Suprapubic skin (tissue), 4 donors: Measurements from ENCODE around the gene PLSCR2. TPM values are rescaled to one million over a fixed set of nuclear protein-coding genes. Genes with fewer than 3 reads are reported as not detected.

Experiments used
- DNase-seq, 2 donors: peaks; one replicate each; pipeline ENCODE4 v3.0.0-alpha.2; 2019; ENCODE audit warnings: low spot score in 2 of 2
- H3K27ac ChIP-seq: fragments of 200-600 bp; sonication (generic); one replicate; pipeline ENCODE4 v1.5.1; 2019
- H3K27me3 ChIP-seq: fragments of 200-600 bp; sonication (generic); one replicate; pipeline ENCODE4 v1.5.1; 2019
- H3K36me3 ChIP-seq: fragments of 200-600 bp; sonication (generic); one replicate; pipeline ENCODE4 v1.5.1; 2019
- H3K4me1 ChIP-seq: fragments of 200-600 bp; sonication (generic); one replicate; pipeline ENCODE4 v1.5.1; 2019
- H3K4me3 ChIP-seq: fragments of 200-600 bp; sonication (generic); one replicate; pipeline ENCODE4 v1.5.1; 2019; ENCODE audit warnings: mild to moderate bottlenecking
- H3K9me3 ChIP-seq: fragments of 200-600 bp; sonication (generic); one replicate; pipeline ENCODE4 v1.5.1; 2019
- EP300 ChIP-seq: sonication (generic); formaldehyde crosslinking; IDR thresholded peaks from one replicate; pipeline ENCODE4 v1.6.1; 2017; ENCODE audit warnings: antibody characterized with exemption
- POLR2A ChIP-seq, 2 donors: fragments of 450-650 bp; IDR thresholded peaks; one replicate each; pipeline ENCODE4 v1.6.1; 2017; ENCODE audit warnings: antibody characterized with exemption in 2 of 2, mild to moderate bottlenecking in 2 of 2, moderate library complexity in 2 of 2
- POLR2AphosphoS5 ChIP-seq, 3 donors: sonication (generic); formaldehyde crosslinking; IDR thresholded peaks; one replicate each; pipeline ENCODE4 v1.6.1; 2017; ENCODE audit warnings: antibody characterized with exemption in 3 of 3
- WGBS: methylation state at CpG from one replicate; pipeline ENCODE4 v1.1.5; 2018; 5-methylcytosine and 5-hydroxymethylcytosine counted together
- total RNA-seq, 4 donors: library from RNA; depleted of rRNA; stranded (reverse); fragments of >200 nt; gene quantifications; one replicate each; pipeline ENCODE4 v1.1.0, GENCODE V29; 2016
- TF ChIP-seq, protein P1 (sequence below), 2 donors: fragments of 200-600 bp in 1 of 2; fragments of 450-650 bp in 1 of 2; sonication (generic) in 1 of 2; IDR thresholded peaks; one replicate each; pipeline ENCODE4 v1.5.1; 2016 to 2019; ENCODE audit warnings: antibody characterized with exemption in 2 of 2, mild to moderate bottlenecking in 1 of 2, moderate library complexity in 1 of 2

The PLSCR2 gene
- total RNA-seq, 4 donors from 2014 or later: not detected

DNA sequence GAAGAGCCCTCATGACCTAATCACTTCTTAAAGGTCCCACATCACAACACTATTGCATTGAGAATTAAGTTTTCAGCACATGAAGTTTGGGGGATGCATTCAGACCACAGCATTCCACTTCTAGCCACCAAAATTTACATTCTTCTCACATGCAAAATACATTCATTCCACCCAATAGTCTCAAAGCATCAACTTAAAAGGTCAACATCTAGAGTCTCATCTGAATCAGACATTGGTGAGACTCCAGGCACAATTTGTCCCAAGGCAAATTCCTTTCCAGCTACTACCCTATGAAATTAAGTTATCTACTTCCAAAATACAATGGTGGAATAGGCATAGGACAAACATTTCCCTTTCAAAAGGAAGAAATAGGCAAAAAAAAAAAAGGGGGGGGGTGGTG is 64.9 kb downstream of the PLSCR2 start:
- Histone ChIP-seq H3K4me1 (no peaks in the 10 kb centered on the region), H3K9me3 (no peaks in the 10 kb centered on the region), H3K4me3 (no peak overlapping the region), H3K36me3 (no peaks in the 10 kb centered on the region), H3K27me3 (no peaks in the 10 kb centered on the region), H3K27ac (no peak overlapping the region)
- no peak for DNase-seq
- TF ChIP-seq POLR2A (IDR thresholded peaks at IDR 0.05) (no peak), POLR2AphosphoS5 (IDR thresholded peaks at IDR 0.05) (no peak), EP300 (no peak)
- TF ChIP-seq, protein P1, sequence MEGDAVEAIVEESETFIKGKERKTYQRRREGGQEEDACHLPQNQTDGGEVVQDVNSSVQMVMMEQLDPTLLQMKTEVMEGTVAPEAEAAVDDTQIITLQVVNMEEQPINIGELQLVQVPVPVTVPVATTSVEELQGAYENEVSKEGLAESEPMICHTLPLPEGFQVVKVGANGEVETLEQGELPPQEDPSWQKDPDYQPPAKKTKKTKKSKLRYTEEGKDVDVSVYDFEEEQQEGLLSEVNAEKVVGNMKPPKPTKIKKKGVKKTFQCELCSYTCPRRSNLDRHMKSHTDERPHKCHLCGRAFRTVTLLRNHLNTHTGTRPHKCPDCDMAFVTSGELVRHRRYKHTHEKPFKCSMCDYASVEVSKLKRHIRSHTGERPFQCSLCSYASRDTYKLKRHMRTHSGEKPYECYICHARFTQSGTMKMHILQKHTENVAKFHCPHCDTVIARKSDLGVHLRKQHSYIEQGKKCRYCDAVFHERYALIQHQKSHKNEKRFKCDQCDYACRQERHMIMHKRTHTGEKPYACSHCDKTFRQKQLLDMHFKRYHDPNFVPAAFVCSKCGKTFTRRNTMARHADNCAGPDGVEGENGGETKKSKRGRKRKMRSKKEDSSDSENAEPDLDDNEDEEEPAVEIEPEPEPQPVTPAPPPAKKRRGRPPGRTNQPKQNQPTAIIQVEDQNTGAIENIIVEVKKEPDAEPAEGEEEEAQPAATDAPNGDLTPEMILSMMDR (IDR thresholded peaks at IDR 0.05): no peak

DNA sequence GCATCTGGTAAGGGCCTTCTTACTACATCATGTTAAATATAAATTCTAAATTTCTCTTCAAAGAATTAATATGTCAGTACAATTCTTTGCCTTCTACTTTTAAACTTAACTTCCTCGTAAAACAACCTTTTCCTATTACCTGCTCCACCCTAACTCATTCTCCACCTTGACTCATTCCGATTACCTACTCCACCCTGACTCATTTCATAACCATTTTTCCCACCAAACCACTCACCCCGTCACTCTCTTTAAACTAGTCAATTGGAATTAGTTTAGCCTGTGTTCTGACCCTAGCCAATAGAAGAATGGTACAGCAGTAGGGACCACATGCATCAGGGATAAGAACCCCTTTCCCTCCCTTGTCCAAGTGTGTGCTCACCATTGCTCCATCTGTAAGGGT is 65.6 kb downstream of the PLSCR2 start:
- no peak overlapping the region for H3K4me3 ChIP-seq

DNA sequence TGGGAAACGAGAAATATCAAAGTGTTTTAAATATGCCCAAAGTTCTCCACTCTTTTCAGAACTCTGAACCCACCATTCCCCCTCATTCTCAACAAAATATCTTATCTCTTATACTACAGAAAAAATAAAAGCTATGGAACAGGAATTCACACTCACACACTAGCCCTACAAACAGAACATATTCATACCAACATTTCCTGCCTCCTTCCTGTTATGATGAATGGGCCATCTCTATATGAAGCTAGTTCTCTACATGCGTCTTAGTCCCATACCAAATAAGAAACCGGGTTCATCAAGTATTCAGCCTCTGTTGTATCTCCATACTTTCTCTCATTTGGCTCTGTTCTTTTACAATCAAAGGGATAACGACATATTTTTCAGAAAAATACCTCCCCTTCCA is 72.6 kb downstream of the PLSCR2 start:
- no peaks in the 10 kb centered on the region for H3K4me1 ChIP-seq
- no peak for DNase-seq
- TF ChIP-seq POLR2AphosphoS5 (IDR thresholded peaks at IDR 0.05): no peak
- TF ChIP-seq, protein P1 (IDR thresholded peaks at IDR 0.05): no peak
- 87% methylated on average over 4 of the region's 4 CpGs for WGBS
- no peak overlapping the region for H3K4me3 ChIP-seq
- no peaks in the 10 kb centered on the region for H3K27me3 ChIP-seq
- H3K9me3 ChIP-seq: no peaks in the 10 kb centered on the region
- no peaks in the 10 kb centered on the region for H3K36me3 ChIP-seq
- no peak overlapping the region for H3K27ac ChIP-seq

More for the DNA sequence above, 65.6 kb downstream of the PLSCR2 start:
- H3K27ac ChIP-seq: no peak overlapping the region
- H3K9me3 ChIP-seq: no peaks in the 10 kb centered on the region
- H3K4me1 ChIP-seq: no peaks in the 10 kb centered on the region
- WGBS: 78% methylated on average over 3 of the region's 3 CpGs
- TF ChIP-seq EP300 (no peak), POLR2A (IDR thresholded peaks at IDR 0.05) (no peak), POLR2AphosphoS5 (IDR thresholded peaks at IDR 0.05) (no peak)
- TF ChIP-seq, protein P1 (IDR thresholded peaks at IDR 0.05): no peak
- no peaks in the 10 kb centered on the region for H3K27me3 ChIP-seq
- no peaks in the 10 kb centered on the region for H3K36me3 ChIP-seq
- DNase-seq: no peak

DNA sequence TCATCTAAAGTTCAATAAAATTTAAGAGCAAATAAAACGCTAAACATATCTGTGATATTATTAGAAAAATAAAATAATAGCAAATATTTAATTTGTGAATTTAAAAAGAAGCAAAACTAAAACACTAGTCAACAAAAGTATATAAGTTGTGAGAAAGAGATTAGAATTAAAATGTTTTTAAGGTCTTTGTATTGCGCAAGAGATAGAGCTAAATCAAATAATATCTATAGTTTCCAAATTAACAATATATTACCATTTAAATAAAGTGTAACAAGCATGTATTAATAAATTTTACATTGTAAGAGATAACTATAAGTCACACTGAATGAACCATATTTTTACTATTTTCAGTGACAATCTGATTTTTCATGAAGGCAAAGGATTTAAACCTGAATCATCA is 74.2 kb downstream of the PLSCR2 start:
- Histone ChIP-seq H3K27me3 (no peaks in the 10 kb centered on the region), H3K36me3 (no peaks in the 10 kb centered on the region), H3K9me3 (no peaks in the 10 kb centered on the region), H3K4me1 (peaks cover 6% of the 10 kb centered on the region), H3K4me3 (no peak overlapping the region), H3K27ac (no peak overlapping the region)
- no peak for TF ChIP-seq EP300
- no peak for TF ChIP-seq POLR2A (IDR thresholded peaks at IDR 0.05)
- TF ChIP-seq, protein P1 (IDR thresholded peaks at IDR 0.05): no peak
- no peak for TF ChIP-seq POLR2AphosphoS5 (IDR thresholded peaks at IDR 0.05)
- DNase-seq: no peak
- 96% methylated on average over 2 of the region's 2 CpGs for WGBS

DNA sequence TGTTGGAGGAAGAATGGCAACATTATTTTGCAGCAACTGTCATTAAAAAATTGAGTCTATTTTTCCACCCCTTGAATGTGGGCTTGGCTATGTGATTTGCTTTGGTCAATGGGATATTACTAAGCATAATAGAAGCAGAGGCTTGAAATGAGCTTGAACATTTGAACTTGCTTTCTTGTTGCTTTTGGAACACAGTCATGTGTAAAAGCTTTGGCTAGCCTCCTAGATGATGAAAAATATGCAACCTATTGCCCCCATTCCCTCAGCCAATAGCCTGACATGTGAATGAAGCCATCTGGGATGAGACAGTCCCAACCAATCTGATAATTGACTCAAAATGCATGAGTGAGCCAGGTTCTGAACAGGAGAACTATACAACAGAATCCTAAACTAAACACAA is 78.4 kb downstream of the PLSCR2 start:
- no peaks in the 10 kb centered on the region for H3K9me3 ChIP-seq
- H3K27ac ChIP-seq: no peak overlapping the region
- no peak for TF ChIP-seq EP300
- TF ChIP-seq POLR2AphosphoS5 (IDR thresholded peaks at IDR 0.05): no peak
- no peak for TF ChIP-seq POLR2A (IDR thresholded peaks at IDR 0.05)
- TF ChIP-seq, protein P1 (IDR thresholded peaks at IDR 0.05): no peak
- no peaks in the 10 kb centered on the region for H3K36me3 ChIP-seq
- no peaks in the 10 kb centered on the region for H3K27me3 ChIP-seq
- H3K4me1 ChIP-seq: peaks cover 6% of the 10 kb centered on the region
- H3K4me3 ChIP-seq: no peak overlapping the region
- no peak for DNase-seq
